Measurements from ENCODE around the gene IFI35. TPM values are rescaled to one million over a fixed set of nuclear protein-coding genes. Genes with fewer than 3 reads are reported as not detected.

Gene IFI35
- total and polyA plus RNA-seq, 2 of the 8 experiments (the other 6 are each of a cell fraction or from before 2014, with no cell fraction given) = 2.5 to 4.7 TPM

DNA sequence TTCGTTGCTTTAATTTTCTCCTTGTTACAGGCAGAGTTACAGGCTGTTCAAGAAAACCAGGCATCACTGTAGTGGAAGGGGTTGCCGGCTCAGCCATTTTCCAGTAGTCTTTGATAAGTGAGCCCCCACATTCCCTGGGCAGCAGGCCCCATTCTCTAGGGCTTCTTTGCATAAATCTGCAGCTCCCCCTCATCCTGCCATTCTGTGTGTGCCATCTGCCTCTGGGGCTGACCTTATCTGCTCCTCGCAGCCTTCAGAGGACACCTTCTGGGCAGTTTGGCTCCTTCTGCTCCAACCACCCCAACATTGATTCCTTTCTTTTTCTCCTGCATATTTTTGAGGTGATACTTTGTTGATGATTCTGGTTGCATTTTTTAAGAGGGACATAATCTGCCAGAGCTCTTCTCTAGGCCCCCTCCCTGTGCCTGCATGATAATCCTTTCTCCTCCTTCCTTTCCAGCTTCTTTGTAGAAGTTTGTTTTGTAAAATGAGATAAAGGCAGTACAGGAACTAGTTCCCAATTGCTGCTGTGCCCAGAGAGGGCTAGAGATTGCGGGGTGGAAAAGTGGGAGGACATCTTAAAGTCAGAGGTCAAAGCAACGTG is 35.5 kb downstream of the IFI35 start:
- POLR2A ChIA-PET (ENCODE audit: partially characterized antibody) = interaction anchor here (0.7 to 5.6 kb wide), 10 partner anchors 11 to 273 kb away, joined by 3 to 61 read pairs (median 6); partner anchors contain the start of genes IFI35, RND2, RPL27 and VAT1
- Histone ChIP-seq H4K20me1 (replicated peaks in 1 of 2; ENCODE audit: control insufficient read depth in 1 of 2, insufficient read depth in 2 of 2, low read length in 2 of 2) (no peaks in the 10 kb centered on the region), H2BK120ac (replicated peaks; ENCODE audit: low read depth, low read length) (no peak overlapping the region), H3K27ac (ENCODE audit: low read depth, low read length) (peak overlapping the region; percentile 49), H2AFZ (ENCODE audit: low read length) (no peak overlapping the region), H3K4me1 (replicated peaks in 1 of 4; ENCODE audit: control insufficient read depth in 3 of 4, insufficient read depth in 4 of 4, low read length in 3 of 4) (peaks cover 1 to 32% (median 22%) of the 10 kb centered on the region in 4 experiments), H3K4me3 (ENCODE audit: extremely low read depth in 1 of 4, insufficient read depth in 2 of 4, low read depth in 3 of 4, low read length in 4 of 4) (peak overlapping the region in 1 of 4 experiments; percentile 1; a peak in 1 of 8 replicates), H2BK5ac (ENCODE audit: low read depth, low read length) (peak overlapping the region; percentile 40; the same call in 1 of the 2 replicates), H3K23me2 (ENCODE audit: low read depth, low read length) (peaks cover 2% of the 10 kb centered on the region; the same call in 1 of the 2 replicates), H3K9ac (replicated peaks in 1 of 4; ENCODE audit: extremely low read depth in 1 of 4, low read depth in 3 of 4, low read length in 3 of 4) (no peak overlapping the region), H2BK20ac (ENCODE audit: low read length) (0 out of 2 replicates have a peak overlapping the region, but pooled peaks have one; percentile 3), H3K4me2 (ENCODE audit: insufficient read depth in 1 of 2, low read depth in 2 of 2, low read length in 2 of 2) (peak overlapping the region; percentile 50 to 60), H3K79me1 (ENCODE audit: low read depth, low read length) (no peaks in the 10 kb centered on the region), H3K9me3 (ENCODE audit: insufficient read depth in 2 of 2, low read depth in 1 of 2, low read length in 1 of 2) (no peaks in the 10 kb centered on the region), H4K8ac (ENCODE audit: extremely low read depth, insufficient read depth, low read length) (no peak overlapping the region), H3K27me3 (replicated peaks in 1 of 4; ENCODE audit: control insufficient read depth in 3 of 4, extremely low read depth in 1 of 4, insufficient read depth in 3 of 4, low read length in 3 of 4) (no peaks in the 10 kb centered on the region), H2AK5ac (ENCODE audit: low read depth, low read length) (no peak overlapping the region), H3K23ac (ENCODE audit: insufficient read length) (no peak overlapping the region), H3K4ac (replicated peaks; ENCODE audit: insufficient read length, low read depth, low read length) (no peak overlapping the region), H4K5ac (ENCODE audit: insufficient read length, low read depth, low read length) (peak overlapping the region; percentile 6), H4K91ac (replicated peaks; ENCODE audit: insufficient read length, low read length) (no peak overlapping the region), H3K79me2 (ENCODE audit: control insufficient read depth in 1 of 2, insufficient read depth in 2 of 2, low read length in 2 of 2) (no peaks in the 10 kb centered on the region), H3K18ac (ENCODE audit: extremely low read depth, low read length) (peak overlapping the region; percentile 85), H3K56ac (replicated peaks; ENCODE audit: insufficient read length, low read depth, low read length) (no peak overlapping the region), H2BK15ac (ENCODE audit: low read length) (no peak overlapping the region), H3K14ac (ENCODE audit: insufficient read length) (no peak overlapping the region), H2BK12ac (ENCODE audit: low read depth, low read length) (peak overlapping the region; percentile 72; the same call in 1 of the 2 replicates), H3K36me3 (ENCODE audit: control insufficient read depth in 2 of 4, insufficient read depth in 4 of 4, low read length in 3 of 4) (no peaks in the 10 kb centered on the region; a peak in 2 of 8 replicates)
- CTCF ChIA-PET (ENCODE audit: partially characterized antibody) = interaction anchor here (0.6 to 3.7 kb wide), 13 partner anchors 8 to 42 kb away, joined by 3 to 21 read pairs (median 4); partner anchors contain the start of gene IFI35
- TF ChIP-seq RAD21 (IDR thresholded peaks at IDR 0.05 in 1 of 2, conservative IDR thresholded peaks at IDR 0.05 in 1 of 2; ENCODE audit: low read depth in 2 of 2, low read length in 2 of 2) (peak; percentile 26 to 44; a peak in 3 of 4 replicates), CBX8 (IDR thresholded peaks at IDR 0.05; ENCODE audit: borderline replicate concordance, low read depth, low read length) (no peak), YY1 (IDR thresholded peaks at IDR 0.05; ENCODE audit: low read depth, low read length) (0 out of 2 replicates have a peak, but pooled peaks have one; percentile 10), RBBP5 (IDR thresholded peaks at IDR 0.05; ENCODE audit: borderline replicate concordance, low read depth, low read length) (no peak), ASH2L (IDR thresholded peaks at IDR 0.05; ENCODE audit: low read length) (peak; percentile 27)
- TF ChIP-seq, protein P1, sequence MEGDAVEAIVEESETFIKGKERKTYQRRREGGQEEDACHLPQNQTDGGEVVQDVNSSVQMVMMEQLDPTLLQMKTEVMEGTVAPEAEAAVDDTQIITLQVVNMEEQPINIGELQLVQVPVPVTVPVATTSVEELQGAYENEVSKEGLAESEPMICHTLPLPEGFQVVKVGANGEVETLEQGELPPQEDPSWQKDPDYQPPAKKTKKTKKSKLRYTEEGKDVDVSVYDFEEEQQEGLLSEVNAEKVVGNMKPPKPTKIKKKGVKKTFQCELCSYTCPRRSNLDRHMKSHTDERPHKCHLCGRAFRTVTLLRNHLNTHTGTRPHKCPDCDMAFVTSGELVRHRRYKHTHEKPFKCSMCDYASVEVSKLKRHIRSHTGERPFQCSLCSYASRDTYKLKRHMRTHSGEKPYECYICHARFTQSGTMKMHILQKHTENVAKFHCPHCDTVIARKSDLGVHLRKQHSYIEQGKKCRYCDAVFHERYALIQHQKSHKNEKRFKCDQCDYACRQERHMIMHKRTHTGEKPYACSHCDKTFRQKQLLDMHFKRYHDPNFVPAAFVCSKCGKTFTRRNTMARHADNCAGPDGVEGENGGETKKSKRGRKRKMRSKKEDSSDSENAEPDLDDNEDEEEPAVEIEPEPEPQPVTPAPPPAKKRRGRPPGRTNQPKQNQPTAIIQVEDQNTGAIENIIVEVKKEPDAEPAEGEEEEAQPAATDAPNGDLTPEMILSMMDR (IDR thresholded peaks at IDR 0.05; ENCODE audit: control extremely low read depth in 1 of 3, insufficient read depth in 1 of 3, low read depth in 1 of 3, low read length in 3 of 3) = no peak
- 47% methylated on average over 5 of the region's 5 CpGs; no CpG with 5 or more reads in 1 of the 2 experiments for WGBS, 2 experiments (ENCODE audit: extremely low coverage in 1 of 2, insufficient coverage in 1 of 2, insufficient read length in 1 of 2, insufficient replicate concordance in 2 of 2, low coverage in 1 of 2, low lambda C conversion rate in 2 of 2, missing lambda C conversion rate in 1 of 2)
- FAIRE-seq = no peak
- DNase-seq (ENCODE audit: low read depth in 1 of 2, low spot score in 2 of 2) = no peak

Data from H1 (cell line).